ENCODE measurements around the gene ACTA2. TPM values are rescaled to one million over a fixed set of nuclear protein-coding genes. Genes with fewer than 3 reads are reported as not detected.

ACTA2 gene
- total RNA-seq, 1 experiment from 2014 or later, result not detected

- Mint-ChIP-seq H3K27ac (ENCODE audit: unreplicated experiment) (no peak overlapping the region), H3K4me3 (ENCODE audit: unreplicated experiment) (no peak overlapping the region), H3K27me3 (ENCODE audit: insufficient read depth, unreplicated experiment) (no peaks in the 10 kb centered on the region), H3K4me1 (ENCODE audit: low read depth, unreplicated experiment) (no peaks in the 10 kb centered on the region), H3K9me3 (ENCODE audit: unreplicated experiment) (no peaks in the 10 kb centered on the region), H3K36me3 (ENCODE audit: insufficient read depth, unreplicated experiment) (no peaks in the 10 kb centered on the region)
- BruUV-seq (replicated peaks), result no TSS peak
- ChIA-PET POLR2A (no interaction called here), CTCF (no interaction called here)
- Histone ChIP-seq H3K36me3 (ENCODE audit: control insufficient read depth, insufficient read depth, low read length) (no peaks in the 10 kb centered on the region), H3K4me1 (0 out of 2 replicates have a peak, but pooled peaks cover 9% of the 10 kb centered on the region), H3K9me3 (no peaks in the 10 kb centered on the region), H3K4me3 (ENCODE audit: low read depth, low read length) (no peak overlapping the region), H3K27me3 (replicated peaks; ENCODE audit: control insufficient read depth, insufficient read depth, low read length) (no peaks in the 10 kb centered on the region)
- intact Hi-C loops (cut with micrococcal nuclease; ENCODE audit: unreplicated experiment), result no loop called here
- no peak for DNase-seq
- no peak for TF ChIP-seq CTCF (IDR thresholded peaks at IDR 0.05; ENCODE audit: insufficient read depth in 1 of 2, low read depth in 1 of 2, low read length in 1 of 2, severe bottlenecking in 1 of 2, unreplicated experiment in 1 of 2)
These were observed 40.7 kb downstream of the ACTA2 start for GRCh38 chr10:88911851-88912250.

- Histone ChIP-seq H3K4me1 (0 out of 2 replicates have a peak, but pooled peaks cover 9% of the 10 kb centered on the region), H3K36me3 (ENCODE audit: control insufficient read depth, insufficient read depth, low read length) (no peaks in the 10 kb centered on the region), H3K9me3 (no peaks in the 10 kb centered on the region), H3K27me3 (replicated peaks; ENCODE audit: control insufficient read depth, insufficient read depth, low read length) (no peaks in the 10 kb centered on the region), H3K4me3 (ENCODE audit: low read depth, low read length) (no peak overlapping the region)
- ChIA-PET POLR2A (no interaction called here), CTCF (no interaction called here)
- Mint-ChIP-seq H3K4me1 (ENCODE audit: low read depth, unreplicated experiment) (no peaks in the 10 kb centered on the region), H3K27ac (ENCODE audit: unreplicated experiment) (no peak overlapping the region), H3K36me3 (ENCODE audit: insufficient read depth, unreplicated experiment) (no peaks in the 10 kb centered on the region), H3K27me3 (ENCODE audit: insufficient read depth, unreplicated experiment) (no peaks in the 10 kb centered on the region), H3K9me3 (ENCODE audit: unreplicated experiment) (no peaks in the 10 kb centered on the region), H3K4me3 (ENCODE audit: unreplicated experiment) (no peak overlapping the region)
- TF ChIP-seq CTCF (IDR thresholded peaks at IDR 0.05; ENCODE audit: insufficient read depth in 1 of 2, low read depth in 1 of 2, low read length in 1 of 2, severe bottlenecking in 1 of 2, unreplicated experiment in 1 of 2), result no peak
- DNase-seq, result no peak
- BruUV-seq (replicated peaks), result no TSS peak
- intact Hi-C loops (cut with micrococcal nuclease; ENCODE audit: unreplicated experiment), result no loop called here
These were observed 41.5 kb downstream of the ACTA2 start for GRCh38 chr10:88911116-88911515.

GRCh38 chr10:88908194-88908593 lies 44.4 kb downstream of the ACTA2 start:
- no peaks in the 10 kb centered on the region for H3K27me3 Mint-ChIP-seq (ENCODE audit: insufficient read depth, unreplicated experiment)
- TF ChIP-seq CTCF (IDR thresholded peaks at IDR 0.05; ENCODE audit: insufficient read depth in 1 of 2, low read depth in 1 of 2, low read length in 1 of 2, severe bottlenecking in 1 of 2, unreplicated experiment in 1 of 2), result no peak
- H3K4me1 ChIP-seq, result peaks cover 10% of the 10 kb centered on the region
- no peaks in the 10 kb centered on the region for H3K9me3 Mint-ChIP-seq (ENCODE audit: unreplicated experiment)
- DNase-seq, result no peak
- H3K36me3 ChIP-seq (ENCODE audit: control insufficient read depth, insufficient read depth, low read length), result no peaks in the 10 kb centered on the region
- intact Hi-C loops (cut with micrococcal nuclease; ENCODE audit: unreplicated experiment), result no loop called here
- H3K27me3 ChIP-seq (replicated peaks; ENCODE audit: control insufficient read depth, insufficient read depth, low read length), result no peaks in the 10 kb centered on the region
- no peaks in the 10 kb centered on the region for H3K9me3 ChIP-seq
- no TSS peak for BruUV-seq (replicated peaks)
- no peak overlapping the region for H3K4me3 ChIP-seq (ENCODE audit: low read depth, low read length)
- POLR2A ChIA-PET, result no interaction called here
- CTCF ChIA-PET, result interaction anchor here (0.6 to 1.0 kb wide), 2 partner anchors 27 to 262 kb away, joined by 3 to 5 read pairs; no protein-coding TSS in a partner anchor
- H3K27ac Mint-ChIP-seq (ENCODE audit: unreplicated experiment), result no peak overlapping the region
- no peak overlapping the region for H3K4me3 Mint-ChIP-seq (ENCODE audit: unreplicated experiment)
- H3K36me3 Mint-ChIP-seq (ENCODE audit: insufficient read depth, unreplicated experiment), result no peaks in the 10 kb centered on the region
- no peaks in the 10 kb centered on the region for H3K4me1 Mint-ChIP-seq (ENCODE audit: low read depth, unreplicated experiment)
